Neural cell (in vitro differentiated cells): Measurements from ENCODE around the gene SETSIP. TPM values are rescaled to one million over a fixed set of nuclear protein-coding genes. Genes with fewer than 3 reads are reported as not detected.

Experiments used
- H2AFZ ChIP-seq: fragments of 200-600, 300-800 bp; sonication (generic), shearing (Covaris generic); 2 replicates; pipeline ENCODE4 v1.6.0; 2014; ENCODE audit warnings: low read depth, mild to moderate bottlenecking, antibody characterized with exemption, low read length, moderate library complexity
- H3F3A ChIP-seq: fragments of 200-600 bp; shearing (Covaris generic); 2 replicates; pipeline ENCODE4 v1.6.1; 2016; ENCODE audit warnings: mild to moderate bottlenecking, moderate library complexity, mixed read lengths, antibody characterized with exemption, low read length; ENCODE audit not compliant: insufficient read depth, poor library complexity, severe bottlenecking
- H3K27ac ChIP-seq: fragments of 200-600, 300-800 bp; sonication (generic), shearing (Covaris generic); 2 replicates; pipeline ENCODE4 v1.5.1; 2014; ENCODE audit warnings: mild to moderate bottlenecking, low read length, moderate library complexity
- H3K27me3 ChIP-seq: fragments of 300-800, 200-600 bp; sonication (generic), shearing (Covaris generic); 2 replicates; pipeline ENCODE4 v1.6.0; 2014; ENCODE audit warnings: mild to moderate bottlenecking, low read depth, low read length, moderate library complexity; ENCODE audit not compliant: insufficient read depth
- H3K36me3 ChIP-seq: fragments of 300-800, 200-600 bp; sonication (generic), shearing (Covaris generic); 2 replicates; pipeline ENCODE4 v1.5.1; 2014; ENCODE audit warnings: mild to moderate bottlenecking, antibody characterized with exemption, low read length, moderate library complexity; ENCODE audit not compliant: insufficient read depth
- H3K4me2 ChIP-seq: fragments of 300-800, 200-600 bp; sonication (generic), shearing (Covaris generic); 2 replicates; pipeline ENCODE4 v1.6.0; 2014; ENCODE audit warnings: mild to moderate bottlenecking, low read length
- H3K4me3 ChIP-seq: fragments of 300-800, 200-600 bp; sonication (generic), shearing (Covaris generic); 2 replicates; pipeline ENCODE4 v1.5.1; 2014; ENCODE audit warnings: mild to moderate bottlenecking, low read length, moderate library complexity
- H3K79me2 ChIP-seq: fragments of 200-600 bp; shearing (Covaris generic); replicated peaks from 2 replicates; pipeline ENCODE4 v1.6.0; 2014; ENCODE audit warnings: mild to moderate bottlenecking, low read length, moderate library complexity; ENCODE audit not compliant: insufficient read depth
- H3K9ac ChIP-seq: fragments of 300-800, 200-600 bp; sonication (generic), shearing (Covaris generic); 2 replicates; pipeline ENCODE4 v1.6.1; 2016; ENCODE audit warnings: mild to moderate bottlenecking, low read length, mixed read lengths
- H3K9me2 ChIP-seq: fragments of 200-600 bp; shearing (Covaris generic); 2 replicates; pipeline ENCODE4 v1.6.1; 2016; ENCODE audit warnings: mild to moderate bottlenecking, low read length, mixed read lengths; ENCODE audit not compliant: insufficient read depth
- H3K9me3 ChIP-seq: fragments of 200-600, 300-800 bp; sonication (generic), shearing (Covaris generic); 2 replicates; pipeline ENCODE4 v1.6.1; 2016; ENCODE audit warnings: mild to moderate bottlenecking, mixed run types, low read length, moderate library complexity, mixed read lengths
- H4K20me1 ChIP-seq: fragments of 200-600 bp; shearing (Covaris generic); 2 replicates; pipeline ENCODE4 v1.6.1; 2016; ENCODE audit warnings: mild to moderate bottlenecking, mixed run types; ENCODE audit not compliant: insufficient read depth
- CTCF ChIP-seq: fragments of 450-650 bp; IDR thresholded peaks from 2 replicates; pipeline ENCODE4 v1.5.1; 2014; ENCODE audit warnings: antibody characterized with exemption, mild to moderate bottlenecking, moderate library complexity; ENCODE audit not compliant: poor library complexity, severe bottlenecking
- EP300 ChIP-seq: fragments of 450-650 bp; conservative IDR thresholded peaks from 2 replicates; pipeline ENCODE4 v1.6.1; 2014; ENCODE audit warnings: antibody characterized with exemption, mild to moderate bottlenecking, moderate library complexity; ENCODE audit not compliant: poor library complexity, severe bottlenecking
- EZH2 ChIP-seq: fragments of 200-600, 300-800 bp; shearing (Covaris generic), sonication (generic); IDR thresholded peaks from 2 replicates; pipeline ENCODE4 v1.6.1; 2014; ENCODE audit warnings: antibody characterized with exemption, low read length, borderline replicate concordance, mild to moderate bottlenecking; ENCODE audit not compliant: insufficient read depth, poor library complexity, severe bottlenecking
- POLR2AphosphoS5 ChIP-seq: IDR thresholded peaks from 2 replicates; pipeline ENCODE4 v1.6.1; 2012
- RAD21 ChIP-seq: fragments of 450-650 bp; conservative IDR thresholded peaks from 2 replicates; pipeline ENCODE4 v1.6.1; 2014; ENCODE audit warnings: antibody characterized with exemption, mild to moderate bottlenecking, moderate library complexity
- REST ChIP-seq: IDR thresholded peaks from 2 replicates; pipeline ENCODE4 v1.6.1; 2012; ENCODE audit warnings: borderline replicate concordance
- SMC3 ChIP-seq: fragments of 450-650 bp; conservative IDR thresholded peaks from 2 replicates; pipeline ENCODE4 v1.6.1; 2014; ENCODE audit warnings: antibody characterized with exemption, mild to moderate bottlenecking, moderate library complexity; ENCODE audit not compliant: poor library complexity
- TAF1 ChIP-seq: IDR thresholded peaks from 2 replicates; pipeline ENCODE4 v1.6.1; 2012; ENCODE audit warnings: low read depth
- polyA plus RNA-seq: library from polyadenylated mRNA; depleted of rRNA; stranded (reverse); fragments of >200 nt; gene quantifications from 2 replicates; pipeline ENCODE4 v1.2.3, GENCODE V29; 2014

SETSIP gene
- polyA plus RNA-seq, 1 donor from 2014 or later: not detected

- no peaks in the 10 kb centered on the region for H4K20me1 ChIP-seq
- no peaks in the 10 kb centered on the region for H3F3A ChIP-seq
- TF ChIP-seq RAD21 (no peak), SMC3 (no peak), POLR2AphosphoS5 (no peak), CTCF (no peak), EZH2 (no peak)
- no peak overlapping the region for H2AFZ ChIP-seq
- H3K9me2 ChIP-seq: no peaks in the 10 kb centered on the region
- no peak overlapping the region for H3K27ac ChIP-seq
- H3K79me2 ChIP-seq: no peaks in the 10 kb centered on the region
- H3K27me3 ChIP-seq: no peaks in the 10 kb centered on the region
- H3K4me2 ChIP-seq: no peak overlapping the region
- no peaks in the 10 kb centered on the region for H3K36me3 ChIP-seq
- H3K9me3 ChIP-seq: no peaks in the 10 kb centered on the region
- no peak overlapping the region for H3K9ac ChIP-seq
- H3K4me3 ChIP-seq: no peak overlapping the region
These were observed 34.2 kb downstream of the SETSIP start for GRCh38 chr1:92040971-92041370.

- Histone ChIP-seq H3K27me3 (no peaks in the 10 kb centered on the region), H3K4me2 (no peak overlapping the region), H3K9me2 (no peaks in the 10 kb centered on the region), H3K4me3 (no peak overlapping the region), H3K9ac (no peak overlapping the region), H3K36me3 (no peaks in the 10 kb centered on the region), H3F3A (no peaks in the 10 kb centered on the region), H3K9me3 (no peaks in the 10 kb centered on the region), H4K20me1 (no peaks in the 10 kb centered on the region), H3K27ac (no peak overlapping the region), H3K79me2 (no peaks in the 10 kb centered on the region), H2AFZ (no peak overlapping the region)
- TF ChIP-seq REST (no peak), TAF1 (no peak)
These were observed 36.4 kb downstream of the SETSIP start for GRCh38 chr1:92038695-92039346.

- Histone ChIP-seq H3K9ac (no peak overlapping the region), H3K9me3 (no peaks in the 10 kb centered on the region), H3K27ac (peak overlapping the region; percentile 3), H3F3A (no peaks in the 10 kb centered on the region), H3K36me3 (no peaks in the 10 kb centered on the region), H3K27me3 (no peaks in the 10 kb centered on the region), H3K9me2 (no peaks in the 10 kb centered on the region), H4K20me1 (no peaks in the 10 kb centered on the region), H3K4me2 (peak overlapping the region; percentile 53), H2AFZ (no peak overlapping the region), H3K4me3 (peak overlapping the region; percentile 21), H3K79me2 (no peaks in the 10 kb centered on the region)
- TF ChIP-seq POLR2AphosphoS5 (no peak), EP300 (peak; percentile 34)
These were observed 37.8 kb downstream of the SETSIP start for GRCh38 chr1:92037400-92037799.
